PC-9 (cell line): Measurements from ENCODE around the gene C18orf54.

ENCODE experiments used
- CTCF ChIP-seq: fragments of 200-600 bp; sonication (generic); conservative IDR thresholded peaks from 2 replicates; pipeline ENCODE4 v1.6.1; 2017; ENCODE audit warnings: mixed run types, antibody characterized with exemption, mild to moderate bottlenecking, moderate library complexity
- EZH2 ChIP-seq: fragments of 200-600 bp; sonication (generic); IDR thresholded peaks from 2 replicates; pipeline ENCODE4 v1.8.0; 2017; ENCODE audit warnings: antibody characterized with exemption, low read depth

- TF ChIP-seq EZH2, result no peak
- TF ChIP-seq CTCF, result no peak
Measured at GRCh38 chr18:54338230-54338629, 19.5 kb upstream of the C18orf54 start.
